IPS-18a (cell line): ENCODE results near the gene PTPRE.

ENCODE experiments used
- H3K27ac ChIP-seq: one replicate; pipeline ENCODE4 v1.5.1; 2013; ENCODE audit warnings: low read length
- H3K27me3 ChIP-seq: one replicate; pipeline ENCODE4 v1.6.1; 2013; ENCODE audit warnings: mild to moderate bottlenecking, low read length; ENCODE audit not compliant: control insufficient read depth, insufficient read depth
- H3K36me3 ChIP-seq: one replicate; pipeline ENCODE4 v1.6.1; 2013; ENCODE audit warnings: low read depth, low read length; ENCODE audit not compliant: control insufficient read depth
- H3K4me1 ChIP-seq: one replicate; pipeline ENCODE4 v1.6.1; 2013; ENCODE audit warnings: low read depth, low read length; ENCODE audit not compliant: control insufficient read depth
- H3K4me3 ChIP-seq: one replicate; pipeline ENCODE4 v1.5.1; 2013; ENCODE audit warnings: low read length
- H3K9ac ChIP-seq: one replicate; pipeline ENCODE4 v1.6.1; 2013; ENCODE audit warnings: mild to moderate bottlenecking, low read length, moderate library complexity
- H3K9me3 ChIP-seq: one replicate; pipeline ENCODE4 v1.6.1; 2013; ENCODE audit warnings: low read depth, low read length; ENCODE audit not compliant: control insufficient read depth

The PTPRE gene

DNA sequence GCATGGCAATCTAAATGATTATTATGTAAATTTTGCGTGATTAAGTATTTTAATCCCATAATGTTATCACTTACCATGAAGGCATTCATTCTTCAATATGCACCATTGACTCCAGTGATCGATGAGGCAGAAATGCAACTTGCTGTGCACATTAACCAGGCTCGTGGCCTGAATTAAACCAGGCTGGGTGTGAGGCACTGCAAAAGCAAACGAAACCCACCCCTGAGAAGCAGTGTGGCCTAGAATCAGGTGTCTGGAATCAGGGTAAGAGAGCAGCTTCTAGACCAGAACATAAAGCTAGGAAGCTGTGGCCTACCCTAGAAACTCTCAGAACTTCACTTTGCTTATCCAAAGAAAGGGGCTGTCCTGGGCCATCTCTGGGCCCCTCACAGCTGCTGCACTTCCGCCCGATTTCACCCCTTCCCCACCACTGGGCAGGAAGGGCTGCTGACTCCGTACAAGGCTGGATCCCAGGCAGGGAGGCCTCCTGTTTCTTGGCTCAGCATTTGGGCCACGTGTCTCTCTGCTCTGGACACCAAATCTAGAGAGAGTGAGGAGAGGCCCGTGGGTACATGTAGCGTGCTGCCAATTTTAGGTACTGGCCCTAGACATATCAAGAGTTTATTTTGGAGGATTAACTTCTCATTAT lies 4.4 kb downstream of the PTPRE start:
- Histone ChIP-seq H3K4me3 (no peak overlapping the region), H3K4me1 (no peaks in the 10 kb centered on the region), H3K27ac (no peak overlapping the region), H3K9me3 (no peaks in the 10 kb centered on the region), H3K9ac (no peak overlapping the region), H3K36me3 (no peaks in the 10 kb centered on the region), H3K27me3 (peaks cover 16% of the 10 kb centered on the region)

DNA sequence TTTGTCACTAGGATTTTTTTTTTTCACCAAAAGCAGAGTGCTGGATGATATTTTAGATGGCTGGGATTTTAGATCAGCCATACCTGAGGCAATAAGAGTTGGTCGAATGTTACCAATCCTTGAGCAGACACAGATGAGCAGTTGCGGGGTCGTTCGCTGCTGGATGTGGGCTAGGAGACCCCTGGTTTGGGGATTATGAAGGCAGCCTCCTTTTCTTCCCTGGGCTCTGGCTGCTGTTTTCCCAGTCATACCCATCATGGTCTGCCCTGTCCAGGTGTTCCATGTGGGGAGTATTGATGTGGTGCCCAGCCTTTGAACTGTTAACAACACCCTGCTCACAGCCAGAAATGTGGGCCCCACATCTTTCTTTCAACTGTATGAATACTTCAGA lies 5.0 kb downstream of the PTPRE start:
- Histone ChIP-seq H3K36me3 (no peaks in the 10 kb centered on the region), H3K27me3 (peaks cover 16% of the 10 kb centered on the region), H3K9me3 (no peaks in the 10 kb centered on the region), H3K9ac (no peak overlapping the region), H3K4me1 (no peaks in the 10 kb centered on the region), H3K27ac (no peak overlapping the region), H3K4me3 (no peak overlapping the region)

DNA sequence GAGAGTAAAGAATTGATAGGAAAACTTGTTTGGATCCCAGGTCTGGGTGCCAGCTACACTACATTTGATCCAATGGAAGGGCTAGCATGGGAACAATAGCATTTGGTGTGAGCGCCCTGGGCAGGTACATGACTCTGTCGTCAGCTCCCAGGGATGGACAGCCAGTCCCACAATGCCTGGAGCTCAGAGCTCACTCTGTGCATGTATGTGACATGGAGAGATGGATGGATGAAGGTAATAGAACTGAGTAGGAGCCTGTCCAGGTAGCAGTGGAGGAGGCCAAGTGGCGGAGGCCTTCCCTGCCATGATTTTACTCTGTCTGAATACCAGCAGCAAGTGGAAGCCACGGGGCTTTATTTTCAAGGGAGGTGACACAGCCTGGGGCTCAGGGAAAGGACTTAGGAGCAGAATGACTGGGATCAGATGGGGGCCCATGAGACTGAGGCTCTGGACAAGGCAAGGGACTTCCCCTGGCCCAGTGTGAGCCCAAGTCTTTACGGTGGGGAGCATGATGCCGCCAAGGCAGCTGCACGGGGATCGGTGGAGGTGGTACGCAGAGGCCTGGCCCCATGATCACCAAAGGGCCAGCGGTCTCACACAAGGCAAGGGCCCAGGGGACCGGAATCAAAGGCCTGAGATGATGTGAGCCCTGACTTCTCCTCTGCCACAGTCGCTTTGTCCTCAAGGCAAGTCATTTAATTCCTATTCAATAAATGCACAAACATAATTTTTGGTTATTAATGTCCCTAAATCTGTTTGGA lies 5.9 kb downstream of the PTPRE start:
- Histone ChIP-seq H3K27me3 (peaks cover 12% of the 10 kb centered on the region), H3K4me3 (no peak overlapping the region), H3K27ac (no peak overlapping the region), H3K36me3 (no peaks in the 10 kb centered on the region), H3K4me1 (no peaks in the 10 kb centered on the region), H3K9me3 (no peaks in the 10 kb centered on the region), H3K9ac (no peak overlapping the region)

DNA sequence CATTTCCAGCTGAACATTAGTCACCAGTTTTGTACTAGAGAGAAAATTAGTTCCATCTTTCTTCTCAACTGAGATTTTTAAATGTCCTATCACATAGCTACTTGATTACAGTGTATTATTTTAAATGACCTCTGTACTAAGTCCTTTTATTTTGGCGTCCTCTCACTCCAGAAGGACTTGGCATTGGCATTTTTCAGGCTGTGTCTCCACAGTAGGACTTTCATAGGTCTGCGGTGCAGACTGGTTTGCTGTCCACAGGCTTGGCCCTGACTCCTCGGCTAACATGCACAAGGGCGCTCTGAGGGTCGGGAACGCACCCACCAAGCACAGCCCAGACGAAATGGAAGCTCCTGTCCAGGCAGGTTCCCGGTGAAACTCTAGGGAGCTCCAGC lies 6.5 kb downstream of the PTPRE start:
- Histone ChIP-seq H3K9ac (no peak overlapping the region), H3K9me3 (no peaks in the 10 kb centered on the region), H3K36me3 (no peaks in the 10 kb centered on the region), H3K27ac (no peak overlapping the region), H3K4me1 (no peaks in the 10 kb centered on the region), H3K4me3 (no peak overlapping the region), H3K27me3 (peaks cover 6% of the 10 kb centered on the region)

DNA sequence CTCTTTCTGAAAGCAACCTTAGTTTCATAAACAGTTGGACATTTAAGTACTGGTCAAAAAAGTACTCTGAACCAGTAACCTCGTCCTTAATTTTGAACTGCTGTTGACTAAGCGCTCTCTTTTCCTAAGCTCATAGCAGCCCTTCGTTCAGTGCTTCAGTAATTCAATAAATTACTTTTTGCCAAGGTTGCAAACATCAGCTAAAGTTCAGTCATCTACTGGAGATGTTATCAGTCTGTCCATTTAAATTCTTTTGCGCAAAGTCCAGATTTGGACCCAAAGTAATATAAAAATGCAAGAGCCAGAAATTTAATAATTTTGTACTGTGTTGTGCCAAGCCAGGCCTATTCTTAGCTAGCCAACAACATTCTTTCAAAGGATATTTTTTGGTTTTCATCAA lies 8.4 kb downstream of the PTPRE start:
- H3K36me3 ChIP-seq: no peaks in the 10 kb centered on the region
- no peak overlapping the region for H3K4me3 ChIP-seq
- H3K9ac ChIP-seq: no peak overlapping the region
- H3K4me1 ChIP-seq: no peaks in the 10 kb centered on the region
- no peak overlapping the region for H3K27ac ChIP-seq
- H3K9me3 ChIP-seq: no peaks in the 10 kb centered on the region
- no peaks in the 10 kb centered on the region for H3K27me3 ChIP-seq

DNA sequence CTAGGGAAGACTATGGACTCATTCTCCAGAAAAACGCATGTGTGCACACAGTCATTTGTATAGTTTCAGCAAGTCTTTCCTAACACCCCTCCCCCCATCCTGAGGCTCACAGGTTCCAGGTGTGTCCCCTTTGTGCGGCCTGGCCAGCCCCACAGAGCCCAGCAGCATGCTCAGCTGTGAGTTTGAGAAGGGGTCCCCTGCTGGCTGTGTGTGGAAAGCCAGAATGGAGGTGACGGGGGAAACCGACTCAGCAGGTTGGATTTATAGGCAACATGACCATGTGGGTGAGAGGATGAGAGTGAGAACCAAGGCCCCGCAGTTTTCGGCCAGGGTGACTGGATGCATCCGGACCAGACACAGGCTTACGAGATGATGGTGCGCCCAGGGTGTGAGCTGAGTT lies 9.9 kb downstream of the PTPRE start:
- H3K9ac ChIP-seq: no peak overlapping the region
- H3K27ac ChIP-seq: no peak overlapping the region
- H3K9me3 ChIP-seq: no peaks in the 10 kb centered on the region
- no peaks in the 10 kb centered on the region for H3K36me3 ChIP-seq
- no peaks in the 10 kb centered on the region for H3K27me3 ChIP-seq
- no peak overlapping the region for H3K4me3 ChIP-seq
- no peaks in the 10 kb centered on the region for H3K4me1 ChIP-seq

DNA sequence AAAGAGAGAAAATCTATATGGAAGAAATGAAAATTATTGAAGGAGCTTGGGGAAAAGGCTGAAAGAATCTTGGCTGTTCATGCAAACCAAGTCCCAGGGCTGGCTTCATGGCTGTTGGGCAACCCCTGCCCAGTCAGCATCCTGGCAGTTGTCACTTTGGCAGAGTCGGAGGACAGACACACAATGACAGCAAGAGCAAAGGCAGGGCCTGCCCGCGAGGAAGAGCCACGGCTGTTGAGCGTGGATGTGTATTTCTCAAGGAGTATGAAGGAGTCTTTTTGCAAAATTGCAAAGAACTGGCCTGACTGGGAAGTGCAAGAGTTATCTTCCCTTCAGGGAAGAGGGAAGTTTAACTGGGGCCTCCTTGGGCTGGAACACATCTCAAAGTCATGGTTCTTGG lies 11.7 kb downstream of the PTPRE start:
- Histone ChIP-seq H3K36me3 (no peaks in the 10 kb centered on the region), H3K4me3 (no peak overlapping the region), H3K9ac (no peak overlapping the region), H3K27me3 (no peaks in the 10 kb centered on the region), H3K9me3 (no peaks in the 10 kb centered on the region), H3K27ac (no peak overlapping the region), H3K4me1 (no peaks in the 10 kb centered on the region)

DNA sequence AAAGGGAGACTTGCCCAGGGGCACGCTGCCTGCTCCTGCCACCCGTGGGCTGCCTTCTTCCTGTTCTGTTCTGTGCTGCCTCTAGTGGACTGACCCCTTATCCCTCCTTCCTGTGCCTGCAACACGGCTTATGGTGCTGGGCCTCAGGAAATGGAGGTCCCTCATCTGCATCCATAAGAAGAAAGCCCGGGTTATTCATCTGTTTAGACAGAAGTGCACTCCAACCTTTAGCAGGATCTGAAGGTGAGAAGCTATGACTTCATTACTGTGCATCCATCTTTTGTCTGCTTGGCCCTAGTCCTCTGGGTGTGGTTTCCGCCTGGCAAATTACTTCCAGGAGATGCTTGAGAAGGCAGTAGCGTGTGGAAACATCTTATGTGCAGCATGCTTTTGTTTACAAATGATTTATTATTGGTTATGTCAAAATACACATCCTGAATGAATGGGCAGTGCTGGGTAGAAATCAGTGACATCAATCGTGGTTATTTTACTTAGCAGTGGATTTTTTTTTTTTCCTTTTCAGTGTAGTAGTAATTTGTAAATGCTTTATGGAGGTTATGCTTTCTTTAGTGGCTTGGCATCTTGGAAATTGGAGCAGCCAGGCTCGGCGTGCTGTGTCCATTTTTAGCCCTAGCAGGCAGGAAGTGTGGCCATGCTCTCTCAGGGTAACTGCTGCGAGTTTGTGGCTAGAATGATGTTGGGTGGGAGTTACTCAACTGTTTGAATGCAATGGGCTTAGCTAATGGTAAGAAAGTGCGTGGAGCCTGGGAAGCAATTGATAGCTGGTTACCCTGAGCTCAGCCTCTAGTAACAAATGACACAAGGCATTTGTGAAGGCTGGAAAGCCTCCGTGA lies 12.7 kb downstream of the PTPRE start:
- H3K36me3 ChIP-seq: no peaks in the 10 kb centered on the region
- no peak overlapping the region for H3K4me3 ChIP-seq
- no peaks in the 10 kb centered on the region for H3K27me3 ChIP-seq
- H3K9ac ChIP-seq: no peak overlapping the region
- H3K27ac ChIP-seq: no peak overlapping the region
- H3K4me1 ChIP-seq: no peaks in the 10 kb centered on the region
- H3K9me3 ChIP-seq: no peaks in the 10 kb centered on the region

DNA sequence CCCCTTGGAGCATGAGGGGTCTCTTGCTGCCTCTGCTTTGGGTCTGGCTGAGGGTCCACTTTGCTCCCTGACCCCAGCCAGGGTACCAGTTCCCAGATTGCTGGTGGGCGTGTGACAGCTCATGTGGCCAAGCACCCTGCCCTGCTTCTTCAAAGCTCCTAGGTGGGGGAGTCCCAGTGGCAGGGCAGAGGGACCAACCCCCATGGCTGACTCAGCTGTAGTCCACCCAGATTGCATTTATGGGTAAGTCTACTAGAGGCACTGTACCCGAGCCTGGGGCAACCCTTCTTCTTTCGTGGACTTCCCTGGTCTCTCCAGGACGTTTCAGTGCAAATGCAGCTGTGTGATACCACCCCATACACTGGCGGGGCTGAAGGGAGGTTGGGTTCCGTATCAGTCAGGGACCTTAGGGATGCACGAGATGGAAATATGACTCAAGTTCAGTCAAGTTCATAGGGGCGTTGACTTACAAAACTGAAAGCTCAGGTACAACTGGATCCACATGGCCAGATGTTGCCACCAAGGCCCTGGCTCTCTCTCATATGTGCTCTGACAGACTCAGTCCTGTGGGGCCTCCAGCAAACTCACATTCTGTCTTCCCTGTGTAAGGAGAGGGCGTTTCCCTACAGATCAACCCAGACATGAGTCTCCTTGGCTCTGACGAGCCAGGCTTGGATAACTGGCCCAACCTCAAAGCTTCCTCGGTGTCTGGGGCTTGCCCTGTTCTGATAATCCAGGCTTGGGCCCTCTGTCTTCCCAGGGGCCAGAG lies 13.6 kb downstream of the PTPRE start:
- Histone ChIP-seq H3K4me3 (no peak overlapping the region), H3K4me1 (no peaks in the 10 kb centered on the region), H3K27me3 (no peaks in the 10 kb centered on the region), H3K9me3 (no peaks in the 10 kb centered on the region), H3K9ac (no peak overlapping the region), H3K36me3 (no peaks in the 10 kb centered on the region), H3K27ac (no peak overlapping the region)

DNA sequence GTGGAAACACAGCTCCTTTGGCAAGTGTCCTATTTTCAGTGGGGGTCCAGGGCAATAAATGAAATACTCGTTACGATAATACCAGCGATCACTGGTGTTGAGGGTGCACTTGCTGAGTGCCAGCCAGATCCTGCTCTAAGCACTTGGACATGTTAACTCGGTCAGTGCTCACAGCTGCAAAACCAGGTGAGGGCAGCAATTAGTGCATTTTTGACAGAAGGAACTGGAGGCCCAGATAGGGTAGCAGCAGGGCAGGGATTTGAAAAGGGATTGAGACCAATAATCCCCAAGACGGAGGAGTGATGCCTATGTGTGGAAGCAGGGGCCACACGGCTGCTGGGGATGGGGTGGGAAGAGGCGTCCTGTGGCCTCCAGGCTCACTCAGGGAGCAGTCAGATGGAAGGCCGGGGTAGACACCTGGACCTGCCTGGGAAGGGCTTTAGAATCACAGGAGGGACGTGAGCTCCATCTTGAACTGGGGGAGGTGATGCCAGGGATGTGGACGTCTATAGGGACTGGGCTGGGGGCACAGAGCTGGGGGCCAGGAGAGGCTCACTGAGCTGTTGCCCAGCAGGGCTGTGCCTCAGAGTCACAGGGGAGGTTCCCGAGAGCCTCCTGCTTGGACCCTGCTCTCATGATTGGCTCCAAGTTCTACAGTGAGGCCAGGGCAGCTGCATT lies 14.3 kb downstream of the PTPRE start:
- Histone ChIP-seq H3K9ac (no peak overlapping the region), H3K27ac (no peak overlapping the region), H3K4me1 (no peaks in the 10 kb centered on the region), H3K4me3 (no peak overlapping the region), H3K9me3 (no peaks in the 10 kb centered on the region), H3K36me3 (no peaks in the 10 kb centered on the region), H3K27me3 (no peaks in the 10 kb centered on the region)

DNA sequence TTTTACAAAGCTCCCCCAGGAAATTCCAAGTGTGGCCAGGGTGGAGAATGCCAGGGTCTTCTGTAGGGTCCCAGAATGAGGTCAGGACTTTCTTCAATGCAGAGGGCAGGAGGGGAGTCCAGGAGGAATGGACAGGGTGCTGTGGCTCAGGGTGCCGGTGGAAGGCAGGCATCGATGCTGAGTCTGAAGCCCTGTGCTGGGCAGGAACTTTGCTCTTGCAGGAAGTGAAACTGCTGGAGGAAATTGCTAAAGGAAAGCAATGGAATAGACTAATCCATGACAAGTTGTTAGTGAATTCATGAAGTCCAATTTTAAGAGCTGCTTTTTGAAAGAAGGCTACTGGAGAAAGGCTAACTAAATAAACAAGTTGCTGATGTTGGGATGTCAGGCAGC lies 14.8 kb downstream of the PTPRE start:
- no peaks in the 10 kb centered on the region for H3K9me3 ChIP-seq
- no peaks in the 10 kb centered on the region for H3K4me1 ChIP-seq
- H3K27me3 ChIP-seq: no peaks in the 10 kb centered on the region
- no peaks in the 10 kb centered on the region for H3K36me3 ChIP-seq
- no peak overlapping the region for H3K9ac ChIP-seq
- H3K27ac ChIP-seq: no peak overlapping the region
- no peak overlapping the region for H3K4me3 ChIP-seq
